ENCODE data around the gene PAFAH1B1.

DNA sequence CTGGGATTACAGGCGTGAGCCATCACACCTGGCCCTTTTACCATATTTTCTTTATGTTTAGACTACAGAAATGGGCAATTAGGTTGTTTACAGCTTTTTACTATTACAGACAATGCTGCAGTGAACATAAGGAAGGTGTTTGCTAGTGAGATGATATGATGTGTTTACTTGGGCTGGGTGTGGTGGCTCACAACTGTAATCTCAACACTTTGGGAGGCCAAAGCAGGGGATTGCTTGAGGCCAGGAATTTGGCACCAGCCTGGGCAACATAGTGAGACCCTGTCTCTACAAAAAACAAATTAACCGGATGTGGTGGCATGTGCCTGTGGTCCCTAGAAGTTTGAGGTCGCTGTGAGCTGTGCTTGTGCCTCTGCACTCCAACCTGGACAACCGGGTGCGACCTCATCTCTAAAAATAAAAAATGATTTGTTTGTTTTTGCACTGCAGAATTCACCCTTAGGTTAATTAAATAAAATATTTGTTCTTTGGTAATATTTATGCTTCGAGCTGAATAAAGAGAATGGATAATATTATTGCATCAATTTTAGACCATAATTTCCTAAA is 15.0 kb downstream of the PAFAH1B1 start:
- TF ChIP-seq, protein P1, sequence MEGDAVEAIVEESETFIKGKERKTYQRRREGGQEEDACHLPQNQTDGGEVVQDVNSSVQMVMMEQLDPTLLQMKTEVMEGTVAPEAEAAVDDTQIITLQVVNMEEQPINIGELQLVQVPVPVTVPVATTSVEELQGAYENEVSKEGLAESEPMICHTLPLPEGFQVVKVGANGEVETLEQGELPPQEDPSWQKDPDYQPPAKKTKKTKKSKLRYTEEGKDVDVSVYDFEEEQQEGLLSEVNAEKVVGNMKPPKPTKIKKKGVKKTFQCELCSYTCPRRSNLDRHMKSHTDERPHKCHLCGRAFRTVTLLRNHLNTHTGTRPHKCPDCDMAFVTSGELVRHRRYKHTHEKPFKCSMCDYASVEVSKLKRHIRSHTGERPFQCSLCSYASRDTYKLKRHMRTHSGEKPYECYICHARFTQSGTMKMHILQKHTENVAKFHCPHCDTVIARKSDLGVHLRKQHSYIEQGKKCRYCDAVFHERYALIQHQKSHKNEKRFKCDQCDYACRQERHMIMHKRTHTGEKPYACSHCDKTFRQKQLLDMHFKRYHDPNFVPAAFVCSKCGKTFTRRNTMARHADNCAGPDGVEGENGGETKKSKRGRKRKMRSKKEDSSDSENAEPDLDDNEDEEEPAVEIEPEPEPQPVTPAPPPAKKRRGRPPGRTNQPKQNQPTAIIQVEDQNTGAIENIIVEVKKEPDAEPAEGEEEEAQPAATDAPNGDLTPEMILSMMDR (conservative IDR thresholded peaks at IDR 0.05; ENCODE audit: low read depth, low read length) = no peak
- no peak for TF ChIP-seq EZH2 (IDR thresholded peaks at IDR 0.05; ENCODE audit: borderline replicate concordance, low read depth, low read length, poor library complexity, severe bottlenecking)

All from A673 (cell line).